Measurements from ENCODE around the gene NAE1.

NAE1 gene

GRCh38 chr16:66857437-66857836 lies 26.7 kb upstream of the NAE1 start:
- no peak for DNase-seq (ENCODE audit: low read depth)
- TF ChIP-seq CTCF (conservative IDR thresholded peaks at IDR 0.05; ENCODE audit: control insufficient read depth, insufficient read depth, low read depth, low read length): no peak
- H3K4me3 ChIP-seq (ENCODE audit: control insufficient read depth, low read depth, low read length): no peak overlapping the region

GRCh38 chr16:66856801-66857200 lies 26.0 kb upstream of the NAE1 start:
- no peak for DNase-seq (ENCODE audit: low read depth)
- no peak for TF ChIP-seq CTCF (conservative IDR thresholded peaks at IDR 0.05; ENCODE audit: control insufficient read depth, insufficient read depth, low read depth, low read length)
- no peak overlapping the region for H3K4me3 ChIP-seq (ENCODE audit: control insufficient read depth, low read depth, low read length)

DNA sequence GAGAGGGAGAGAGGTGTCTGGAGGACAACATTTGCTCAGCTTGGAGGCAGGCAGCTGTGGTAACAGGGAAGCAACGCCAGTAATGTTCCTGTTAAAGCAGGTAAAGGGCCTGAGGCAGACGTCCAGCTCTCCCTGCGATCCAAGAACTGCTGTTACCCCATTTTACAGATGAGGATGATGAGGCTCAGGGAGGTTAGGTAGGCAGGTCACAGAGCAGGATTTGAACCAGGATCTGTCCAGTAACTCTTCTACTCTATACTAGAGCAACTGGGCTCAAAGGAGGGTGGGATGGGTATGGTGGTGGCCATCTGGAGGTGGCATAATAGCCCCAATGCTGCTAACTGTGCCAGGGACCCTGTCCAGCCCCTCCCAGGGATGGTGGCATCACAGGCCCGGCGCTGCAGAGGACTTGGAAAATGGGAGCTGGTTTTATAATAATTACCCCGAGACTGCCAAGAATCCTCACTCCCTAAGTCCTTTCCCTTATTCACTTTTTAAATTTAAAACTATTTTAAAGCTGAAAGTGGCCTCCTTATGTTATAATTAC lies 25.5 kb upstream of the NAE1 start:
- no peak for TF ChIP-seq CTCF (conservative IDR thresholded peaks at IDR 0.05; ENCODE audit: control insufficient read depth, insufficient read depth, low read depth, low read length)
- no peak for DNase-seq (ENCODE audit: low read depth)
- H3K4me3 ChIP-seq (ENCODE audit: control insufficient read depth, low read depth, low read length): no peak overlapping the region

DNA sequence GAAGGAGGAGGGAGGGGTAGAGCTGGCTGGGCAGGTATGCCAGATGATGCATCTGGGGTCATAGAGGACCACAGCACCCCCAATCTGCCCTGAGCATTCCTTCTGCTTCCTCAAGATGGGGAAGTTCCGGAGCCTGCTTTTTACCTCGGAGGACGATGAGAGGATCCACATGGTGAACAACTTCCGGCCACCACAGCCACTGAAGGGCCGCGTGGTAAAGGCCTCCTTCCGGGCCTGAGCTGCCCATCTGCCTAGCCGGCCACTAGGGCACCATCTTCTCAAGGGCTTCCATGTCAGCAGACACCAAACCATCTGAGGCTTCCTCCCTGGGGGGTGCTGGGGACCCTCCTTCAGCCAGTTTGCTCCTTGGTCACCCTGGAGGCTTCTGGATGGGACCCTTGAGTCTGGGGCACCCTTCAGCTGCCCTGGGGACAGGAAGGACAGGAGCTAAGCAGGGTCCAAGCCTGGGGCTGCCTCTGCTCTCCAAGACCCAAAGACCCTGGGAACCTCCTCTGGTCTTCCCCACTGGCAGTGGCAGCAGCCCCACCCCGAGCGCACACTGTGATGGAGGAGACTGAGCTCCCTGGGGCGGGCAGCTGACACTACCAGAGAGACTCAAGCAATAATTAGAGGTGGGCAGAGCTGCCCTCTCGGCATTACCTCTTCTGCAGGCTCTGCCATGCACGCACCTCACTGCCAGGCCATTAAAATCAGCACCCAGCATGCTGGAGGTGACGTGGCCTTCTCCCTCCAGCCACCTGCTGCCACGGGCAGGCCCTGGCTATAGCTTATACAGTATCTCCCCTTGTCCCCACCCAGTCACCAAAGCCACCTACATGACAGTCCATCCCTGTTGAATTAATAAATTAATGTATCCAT lies 22.7 kb upstream of the NAE1 start:
- DNase-seq (ENCODE audit: low read depth): no peak
- H3K4me3 ChIP-seq (ENCODE audit: control insufficient read depth, low read depth, low read length): no peak overlapping the region
- no peak for TF ChIP-seq CTCF (conservative IDR thresholded peaks at IDR 0.05; ENCODE audit: control insufficient read depth, insufficient read depth, low read depth, low read length)

DNA sequence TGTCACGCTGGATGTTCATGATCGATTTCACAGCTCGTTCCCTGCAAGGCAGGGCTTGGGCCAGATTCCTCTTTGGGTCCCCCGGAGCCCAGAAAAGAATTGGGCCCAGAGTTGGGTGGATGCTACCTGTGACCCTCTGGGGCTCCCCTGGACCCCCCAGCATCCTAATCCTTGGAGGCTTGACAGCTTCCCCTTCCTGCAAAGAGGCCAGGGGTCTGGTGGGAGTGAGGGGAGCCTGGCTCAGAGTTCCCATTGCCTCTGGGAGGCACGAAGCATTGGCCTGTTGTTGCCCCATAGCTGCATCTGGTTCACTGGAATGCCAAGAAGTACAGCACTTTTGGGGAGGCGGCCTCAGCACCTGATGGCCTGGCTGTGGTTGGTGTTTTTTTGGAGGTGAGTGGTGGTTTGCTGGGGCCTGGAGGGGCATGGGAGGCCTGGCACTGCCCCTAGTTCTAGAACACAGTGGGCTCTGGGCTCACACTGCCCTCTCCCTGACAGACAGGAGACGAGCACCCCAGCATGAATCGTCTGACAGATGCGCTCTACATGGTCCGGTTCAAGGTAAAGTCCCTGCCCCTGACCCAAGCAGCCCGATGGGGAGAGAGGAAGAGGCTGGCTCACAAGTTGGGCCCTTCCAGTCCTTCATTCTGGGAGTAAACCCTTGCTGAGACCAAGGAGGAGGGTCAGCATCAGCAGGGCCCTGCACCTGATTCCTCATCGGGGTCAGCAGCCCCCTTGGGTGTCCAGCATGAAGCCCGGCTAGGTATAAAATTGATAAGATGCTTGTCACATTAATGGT lies 20.6 kb upstream of the NAE1 start:
- DNase-seq (ENCODE audit: low read depth): no peak
- TF ChIP-seq CTCF (conservative IDR thresholded peaks at IDR 0.05; ENCODE audit: control insufficient read depth, insufficient read depth, low read depth, low read length): no peak
- H3K4me3 ChIP-seq (ENCODE audit: control insufficient read depth, low read depth, low read length): no peak overlapping the region

GRCh38 chr16:66850115-66850815 lies 19.5 kb upstream of the NAE1 start:
- DNase-seq (ENCODE audit: low read depth): no peak
- no peak for TF ChIP-seq CTCF (conservative IDR thresholded peaks at IDR 0.05; ENCODE audit: control insufficient read depth, insufficient read depth, low read depth, low read length)
- no peak overlapping the region for H3K4me3 ChIP-seq (ENCODE audit: control insufficient read depth, low read depth, low read length)
